Natural killer cell treated with Interleukin-12 subunit alpha and Interleukin-12 subunit beta and Interleukin-15 and Interleukin-18, amount 100 ng/mL, for 72 hours (primary cell): ENCODE data around the gene SYN1. TPM values are rescaled to one million over a fixed set of nuclear protein-coding genes. Genes with fewer than 3 reads are reported as not detected.

Experiments
- ATAC-seq, 2 donors: fragments of 150-1000 bp; cut with Tn5 transposase in 1 of 2; sonication (Bioruptor Pico), chemical (Tn5 transposase) in 1 of 2; 2 replicates each; pipeline ENCODE4 v1.10.0; 2021
- DNase-seq: peaks from one replicate; pipeline ENCODE4 v3.0.0; 2022; ENCODE audit warnings: low spot score
- H3K27ac Mint-ChIP-seq, 2 donors: 1 replicate in 1 of 2; 2 replicates in 1 of 2; pipeline ENCODE4 v1.8.0; 2022; ENCODE audit warnings: mixed read lengths in 2 of 2, mild to moderate bottlenecking in 1 of 2, moderate library complexity in 1 of 2
- H3K27me3 Mint-ChIP-seq, 2 donors: 1 replicate in 1 of 2; 2 replicates in 1 of 2; pipeline ENCODE4 v1.8.0; 2022; ENCODE audit warnings: mixed read lengths in 2 of 2
- H3K36me3 Mint-ChIP-seq: one replicate; pipeline ENCODE4 v1.8.0; 2022; ENCODE audit warnings: mixed read lengths
- H3K4me1 Mint-ChIP-seq, 2 donors: 1 replicate in 1 of 2; 2 replicates in 1 of 2; pipeline ENCODE4 v1.8.0; 2022; ENCODE audit warnings: low read depth in 2 of 2, mixed read lengths in 2 of 2, mild to moderate bottlenecking in 1 of 2
- H3K4me3 Mint-ChIP-seq: one replicate; pipeline ENCODE4 v1.8.0; 2022; ENCODE audit warnings: mixed read lengths
- H3K9me3 Mint-ChIP-seq: 2 replicates; pipeline ENCODE4 v1.8.0; 2022; ENCODE audit warnings: mixed read lengths
- total RNA-seq, 2 donors: library from RNA; stranded (reverse); gene quantifications; one replicate each; pipeline ENCODE4 v1.2.3, GENCODE V29; 2022

SYN1 gene
- total RNA-seq, 2 donors from 2014 or later, result 0.29 to 0.92 TPM

DNA sequence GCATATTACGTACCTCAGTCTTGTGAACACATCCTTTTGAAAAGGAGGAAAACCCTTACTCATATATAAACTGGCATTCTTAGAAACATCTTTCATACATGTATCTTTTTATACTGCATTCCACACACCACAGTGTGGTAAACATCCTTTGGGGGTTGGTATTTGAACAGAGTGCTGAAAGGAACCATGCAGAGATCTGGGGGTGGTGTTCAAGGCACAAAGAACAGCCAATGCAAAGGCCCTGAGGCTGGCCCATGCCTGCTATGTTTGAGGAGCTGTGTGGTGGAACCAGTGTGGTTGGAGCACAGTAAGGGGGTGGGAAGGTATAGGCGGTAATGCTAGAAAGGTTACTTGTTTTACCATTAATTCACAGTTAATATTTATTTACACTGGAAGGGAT is 28.7 kb upstream of the SYN1 start:
- peak overlapping the region; percentile 91 for H3K4me3 Mint-ChIP-seq
- peaks cover 0 to 10% of the 10 kb centered on the region in 2 donors for H3K27me3 Mint-ChIP-seq
- H3K4me1 Mint-ChIP-seq, result peaks cover 38 to 40% of the 10 kb centered on the region in 2 donors
- peaks cover 4% of the 10 kb centered on the region for H3K36me3 Mint-ChIP-seq
- H3K9me3 Mint-ChIP-seq, result no peaks in the 10 kb centered on the region
- ATAC-seq, result no peak
- H3K27ac Mint-ChIP-seq, result peak overlapping the region; percentile 37 to 88
- DNase-seq, result no peak

DNA sequence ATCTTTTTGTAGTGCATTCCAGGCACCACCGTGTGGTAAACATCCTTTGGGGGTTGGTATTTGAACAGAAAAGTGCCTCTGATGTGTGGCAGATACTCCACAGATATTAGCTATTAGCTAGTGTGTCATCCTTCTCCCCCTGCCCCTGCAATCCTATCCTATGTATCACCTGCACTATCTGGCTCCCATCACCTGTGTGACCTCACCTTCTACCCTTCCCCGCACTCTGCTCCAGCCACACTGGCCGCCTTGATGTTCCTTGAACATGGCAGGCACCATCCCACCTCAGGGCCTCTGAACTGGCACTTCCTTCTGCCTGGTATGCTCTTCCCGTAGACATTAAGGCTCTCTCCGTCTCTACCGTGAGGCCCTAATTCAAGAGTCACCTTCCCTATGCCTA is 27.0 kb upstream of the SYN1 start:
- H3K4me1 Mint-ChIP-seq, result peaks cover 35 to 40% of the 10 kb centered on the region in 2 donors
- ATAC-seq, result no peak
- no peak overlapping the region for H3K4me3 Mint-ChIP-seq
- H3K27ac Mint-ChIP-seq, result no peak overlapping the region
- DNase-seq, result no peak
- no peaks in the 10 kb centered on the region for H3K9me3 Mint-ChIP-seq
- H3K27me3 Mint-ChIP-seq, result peaks cover 0 to 11% of the 10 kb centered on the region in 2 donors
- H3K36me3 Mint-ChIP-seq, result no peaks in the 10 kb centered on the region

DNA sequence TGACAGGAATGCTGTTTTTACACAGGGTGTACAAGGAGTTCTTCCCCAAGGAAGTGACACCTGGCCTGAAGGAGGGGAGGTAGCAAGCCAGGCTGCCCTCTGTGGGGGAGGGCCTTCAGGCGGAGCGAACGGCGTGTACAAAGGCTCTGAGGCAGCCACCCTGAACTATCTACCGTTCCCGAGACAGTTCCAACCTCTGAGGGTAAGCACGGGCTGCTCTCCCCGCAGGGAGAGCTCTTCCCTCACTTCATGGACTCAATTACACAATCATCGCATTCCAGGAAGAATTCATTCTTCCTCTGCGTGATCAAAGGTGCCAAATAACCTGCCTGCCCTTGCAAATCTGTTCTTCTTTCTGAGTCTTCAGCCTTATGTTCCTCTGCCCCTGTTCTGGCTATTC is 25.9 kb upstream of the SYN1 start:
- peaks cover 26 to 30% of the 10 kb centered on the region in 2 donors for H3K4me1 Mint-ChIP-seq
- H3K27me3 Mint-ChIP-seq, result peaks cover 0 to 14% of the 10 kb centered on the region in 2 donors
- H3K9me3 Mint-ChIP-seq, result no peaks in the 10 kb centered on the region
- DNase-seq (no peak), ATAC-seq (no peak)
- H3K27ac Mint-ChIP-seq, result no peak overlapping the region
- no peak overlapping the region for H3K4me3 Mint-ChIP-seq
- peaks cover 3% of the 10 kb centered on the region for H3K36me3 Mint-ChIP-seq

GRCh38 chrX:47644557-47645091 is 25.0 kb upstream of the SYN1 start:
- H3K4me1 Mint-ChIP-seq, result peaks cover 23 to 26% of the 10 kb centered on the region in 2 donors
- H3K27me3 Mint-ChIP-seq, result peaks cover 0 to 14% of the 10 kb centered on the region in 2 donors
- no peak for DNase-seq
- peak in 1 of 2 donors; percentile 62 for ATAC-seq
- H3K4me3 Mint-ChIP-seq, result no peak overlapping the region
- H3K36me3 Mint-ChIP-seq, result peaks cover 12% of the 10 kb centered on the region
- no peak overlapping the region for H3K27ac Mint-ChIP-seq
- H3K9me3 Mint-ChIP-seq, result no peaks in the 10 kb centered on the region

DNA sequence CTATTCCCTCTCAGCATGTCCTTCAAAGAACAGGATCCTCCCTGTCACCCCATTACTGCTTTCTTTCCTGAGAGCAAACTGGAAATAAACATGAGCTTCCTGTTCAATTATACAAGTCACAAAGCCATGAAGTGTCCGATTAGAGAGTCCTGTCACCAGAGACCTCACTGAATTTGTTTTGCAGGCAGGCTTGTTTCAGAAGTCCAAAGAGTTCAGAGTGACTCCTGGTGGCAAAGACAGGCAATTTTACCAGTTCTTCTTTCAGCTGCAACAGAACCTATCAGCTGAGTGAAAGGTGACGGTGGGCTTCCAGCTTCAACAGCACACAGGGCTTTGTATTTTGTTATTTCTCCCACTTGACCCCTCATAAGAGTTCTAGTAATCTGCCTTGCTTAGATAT is 24.3 kb upstream of the SYN1 start:
- Mint-ChIP-seq H3K9me3 (no peaks in the 10 kb centered on the region), H3K27ac (no peak overlapping the region), H3K27me3 (peaks cover 0 to 14% of the 10 kb centered on the region in 2 donors), H3K4me3 (no peak overlapping the region), H3K4me1 (peaks cover 16 to 19% of the 10 kb centered on the region in 2 donors), H3K36me3 (peaks cover 15% of the 10 kb centered on the region)
- ATAC-seq (no peak), DNase-seq (no peak)

- peaks cover 0 to 11% of the 10 kb centered on the region in 2 donors for H3K27me3 Mint-ChIP-seq
- ATAC-seq (no peak), DNase-seq (no peak)
- H3K4me1 Mint-ChIP-seq, result no peaks in the 10 kb centered on the region
- H3K27ac Mint-ChIP-seq, result no peak overlapping the region
- H3K9me3 Mint-ChIP-seq, result no peaks in the 10 kb centered on the region
- peaks cover 15% of the 10 kb centered on the region for H3K36me3 Mint-ChIP-seq
- no peak overlapping the region for H3K4me3 Mint-ChIP-seq
Measured at GRCh38 chrX:47638816-47639215, 19.2 kb upstream of the SYN1 start.

GRCh38 chrX:47637546-47638195 is 18.0 kb upstream of the SYN1 start:
- peak overlapping the region; percentile 20 for H3K4me3 Mint-ChIP-seq
- no peak for ATAC-seq
- peaks cover 0 to under 1% of the 10 kb centered on the region in 2 donors for H3K4me1 Mint-ChIP-seq
- peaks cover 15% of the 10 kb centered on the region for H3K36me3 Mint-ChIP-seq
- H3K27me3 Mint-ChIP-seq, result peaks cover 0 to 11% of the 10 kb centered on the region in 2 donors
- no peaks in the 10 kb centered on the region for H3K9me3 Mint-ChIP-seq
- no peak for DNase-seq
- H3K27ac Mint-ChIP-seq, result no peak overlapping the region

GRCh38 chrX:47634871-47635575 is 15.4 kb upstream of the SYN1 start:
- Mint-ChIP-seq H3K4me1 (peaks cover 2 to 6% of the 10 kb centered on the region in 2 donors), H3K36me3 (peaks cover 7% of the 10 kb centered on the region), H3K4me3 (no peak overlapping the region)

GRCh38 chrX:47633689-47634590 is 14.3 kb upstream of the SYN1 start:
- Mint-ChIP-seq H3K4me1 (peaks cover 5 to 9% of the 10 kb centered on the region in 2 donors), H3K36me3 (no peaks in the 10 kb centered on the region), H3K9me3 (no peaks in the 10 kb centered on the region), H3K27ac (no peak overlapping the region), H3K4me3 (no peak overlapping the region), H3K27me3 (peaks cover 0 to 16% of the 10 kb centered on the region in 2 donors)
- ATAC-seq (no peak), DNase-seq (no peak)

More at GRCh38 chrX:47634871-47635575, 15.4 kb upstream of the SYN1 start:
- ATAC-seq (peak; percentile 90 to 91), DNase-seq (peak; percentile 74)
- Mint-ChIP-seq H3K27ac (no peak overlapping the region), H3K9me3 (no peaks in the 10 kb centered on the region), H3K27me3 (peaks cover 0 to 13% of the 10 kb centered on the region in 2 donors)

DNA sequence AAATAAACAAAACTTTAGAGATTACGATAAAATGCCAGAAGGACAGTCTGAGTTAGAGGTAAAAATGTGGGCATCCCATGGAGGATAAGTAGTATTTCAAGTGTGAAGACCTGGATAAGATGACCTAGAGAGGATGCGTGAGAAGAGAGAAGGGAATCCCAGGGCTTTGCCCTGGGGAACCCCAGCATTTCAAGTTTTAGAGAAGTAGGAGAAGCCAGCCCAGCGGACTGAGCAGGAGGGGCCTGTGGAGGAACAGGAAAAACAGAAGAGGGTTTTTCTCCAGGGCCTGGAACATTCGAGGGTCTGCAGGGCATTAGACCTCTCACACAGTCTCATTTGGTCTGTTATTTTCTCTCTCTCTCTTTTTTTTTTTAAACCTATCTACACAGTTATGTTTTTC is 13.0 kb upstream of the SYN1 start:
- Mint-ChIP-seq H3K36me3 (no peaks in the 10 kb centered on the region), H3K27me3 (peaks cover 0 to 26% of the 10 kb centered on the region in 2 donors), H3K27ac (no peak overlapping the region), H3K4me3 (no peak overlapping the region), H3K9me3 (no peaks in the 10 kb centered on the region), H3K4me1 (peaks cover 5 to 9% of the 10 kb centered on the region in 2 donors)
- ATAC-seq (no peak), DNase-seq (no peak)

- no peaks in the 10 kb centered on the region for H3K36me3 Mint-ChIP-seq
- H3K27me3 Mint-ChIP-seq, result peaks cover 0 to 22% of the 10 kb centered on the region in 2 donors
- ATAC-seq (no peak), DNase-seq (no peak)
- no peak overlapping the region for H3K4me3 Mint-ChIP-seq
- H3K27ac Mint-ChIP-seq, result no peak overlapping the region
- H3K9me3 Mint-ChIP-seq, result no peaks in the 10 kb centered on the region
- H3K4me1 Mint-ChIP-seq, result peaks cover 5 to 9% of the 10 kb centered on the region in 2 donors
Measured at GRCh38 chrX:47631676-47632075, 12.0 kb upstream of the SYN1 start.

GRCh38 chrX:47629419-47630200 is 10.0 kb upstream of the SYN1 start, which contains the start of gene CFP:
Gene CFP (minus strand): TSS chrX:47629930. CDS start chrX:47629844, 86 bp downstream.
- H3K4me1 Mint-ChIP-seq, result peaks cover 5 to 9% of the 10 kb centered on the region in 2 donors
- H3K36me3 Mint-ChIP-seq, result no peaks in the 10 kb centered on the region
- H3K27me3 Mint-ChIP-seq, result peaks cover 8 to 34% of the 10 kb centered on the region in 2 donors
- no peak for DNase-seq
- no peaks in the 10 kb centered on the region for H3K9me3 Mint-ChIP-seq
- ATAC-seq, result no peak
- H3K27ac Mint-ChIP-seq, result no peak within 1 kb of the TSS
- H3K4me3 Mint-ChIP-seq, result peak within 1 kb of the TSS; percentile 32

DNA sequence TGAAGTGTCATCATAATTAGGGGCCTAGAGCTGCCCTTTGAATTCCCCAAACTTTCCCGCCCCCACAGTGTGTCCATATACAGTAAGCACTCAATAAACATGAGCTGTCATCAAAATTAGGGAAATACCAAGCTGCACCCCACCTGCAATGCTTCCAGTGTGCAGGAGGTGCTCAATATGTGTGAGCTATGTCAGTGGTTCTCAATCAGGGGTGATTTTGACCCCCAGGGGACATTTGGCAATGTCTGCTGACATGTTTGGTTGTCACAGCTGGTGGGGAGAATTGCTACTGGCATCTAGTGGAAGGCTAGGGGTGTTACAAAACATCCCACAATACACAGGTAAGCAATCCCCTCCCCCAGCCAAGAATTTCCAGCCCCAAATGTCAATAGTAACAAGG is 9.3 kb upstream of the SYN1 start:
- H3K27me3 Mint-ChIP-seq, result peaks cover 8 to 36% of the 10 kb centered on the region in 2 donors
- no peaks in the 10 kb centered on the region for H3K9me3 Mint-ChIP-seq
- no peaks in the 10 kb centered on the region for H3K36me3 Mint-ChIP-seq
- ATAC-seq, result no peak
- H3K27ac Mint-ChIP-seq, result no peak overlapping the region
- no peak overlapping the region for H3K4me3 Mint-ChIP-seq
- peaks cover 5 to 11% of the 10 kb centered on the region in 2 donors for H3K4me1 Mint-ChIP-seq
- no peak for DNase-seq
